ENCODE results near the gene LMBR1. TPM values are rescaled to one million over a fixed set of nuclear protein-coding genes. Genes with fewer than 3 reads are reported as not detected.

LMBR1 gene
- total and polyA plus RNA-seq, 2 of the 4 experiments (the other 2 are of a cell fraction), result 11.9 to 19.9 TPM

DNA sequence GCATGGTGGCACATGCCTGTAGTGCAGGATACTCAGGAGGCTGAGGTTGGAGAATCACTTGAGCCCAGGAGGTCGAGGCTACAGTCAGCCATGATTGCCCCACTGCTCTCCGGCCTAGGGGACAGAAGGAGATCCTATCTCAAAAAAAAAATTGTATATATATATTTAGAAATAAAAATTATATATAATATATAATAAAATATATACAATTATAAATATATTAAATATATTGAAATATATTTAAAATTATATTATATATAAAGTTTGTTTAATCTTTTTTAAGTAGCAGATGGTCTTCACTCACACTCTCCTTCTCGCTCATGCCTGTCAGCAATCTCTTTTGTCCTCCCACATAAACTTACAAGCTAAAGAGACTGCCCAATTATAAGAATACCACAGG lies 58.5 kb downstream of the LMBR1 start:
- peaks cover 2 to 6% of the 10 kb centered on the region in 2 experiments; a peak in 3 of 4 replicates for H3K79me1 ChIP-seq (ENCODE audit: low read depth in 1 of 2, low read length in 2 of 2)
- no peak overlapping the region for H2BK15ac ChIP-seq (ENCODE audit: low read depth, low read length)
- intact Hi-C loops (cut with micrococcal nuclease) (no loop called here), dilution Hi-C loops (cut with HindIII; ENCODE audit: low sequenced_read_pairs, unreplicated experiment) (no loop called here), in situ Hi-C loops (cut with MboI; ENCODE audit: low sequenced_read_pairs) (no loop called here)
- no peak overlapping the region for H3K4ac ChIP-seq (ENCODE audit: low read depth, low read length)
- no peak overlapping the region for H2AK9ac ChIP-seq (replicated peaks; ENCODE audit: low read depth, low read length, poor library complexity)
- H3K36me3 ChIP-seq (ENCODE audit: control insufficient read depth, insufficient read depth, low read length), result peaks cover 4% of the 10 kb centered on the region; the same call in 1 of the 2 replicates
- H3K4me1 ChIP-seq (ENCODE audit: control insufficient read depth, insufficient read depth, low read length), result peaks cover under 1% of the 10 kb centered on the region; the same call in 1 of the 2 replicates
- H3K14ac ChIP-seq (replicated peaks; ENCODE audit: low read depth, low read length), result no peak overlapping the region
- no peak overlapping the region for H2BK5ac ChIP-seq (ENCODE audit: low read depth, low read length, poor library complexity, severe bottlenecking)
- H3K4me3 ChIP-seq (ENCODE audit: insufficient read depth, low read depth, low read length), result no peak overlapping the region
- BruUV-seq (replicated peaks), result no TSS peak
- no peaks in the 10 kb centered on the region for H4K20me1 ChIP-seq (ENCODE audit: insufficient read depth, low read length)
- no peak overlapping the region for H3K4me2 ChIP-seq (ENCODE audit: low read depth, low read length)
- no peak overlapping the region for H2AK5ac ChIP-seq (ENCODE audit: low read depth, low read length)
- no peak for TF ChIP-seq MAZ (IDR thresholded peaks at IDR 0.05; ENCODE audit: borderline replicate concordance, low read depth, low read length)
- TF ChIP-seq NFE2L2 (IDR thresholded peaks at IDR 0.05; ENCODE audit: low read depth, low read length), result no peak
- TF ChIP-seq FOS (IDR thresholded peaks at IDR 0.05; ENCODE audit: low read depth, low read length), result no peak
- TF ChIP-seq, protein P1, sequence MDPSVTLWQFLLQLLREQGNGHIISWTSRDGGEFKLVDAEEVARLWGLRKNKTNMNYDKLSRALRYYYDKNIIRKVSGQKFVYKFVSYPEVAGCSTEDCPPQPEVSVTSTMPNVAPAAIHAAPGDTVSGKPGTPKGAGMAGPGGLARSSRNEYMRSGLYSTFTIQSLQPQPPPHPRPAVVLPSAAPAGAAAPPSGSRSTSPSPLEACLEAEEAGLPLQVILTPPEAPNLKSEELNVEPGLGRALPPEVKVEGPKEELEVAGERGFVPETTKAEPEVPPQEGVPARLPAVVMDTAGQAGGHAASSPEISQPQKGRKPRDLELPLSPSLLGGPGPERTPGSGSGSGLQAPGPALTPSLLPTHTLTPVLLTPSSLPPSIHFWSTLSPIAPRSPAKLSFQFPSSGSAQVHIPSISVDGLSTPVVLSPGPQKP (IDR thresholded peaks at IDR 0.05; ENCODE audit: borderline replicate concordance, low read depth, low read length), result no peak
- TF ChIP-seq MXI1 (IDR thresholded peaks at IDR 0.05; ENCODE audit: borderline replicate concordance, low read depth, low read length), result no peak
- no peak for TF ChIP-seq SMC3 (IDR thresholded peaks at IDR 0.05; ENCODE audit: low read depth, low read length)
- no peak for TF ChIP-seq RAD21 (IDR thresholded peaks at IDR 0.05; ENCODE audit: low read length)
- TF ChIP-seq POLR2A (IDR thresholded peaks at IDR 0.05; ENCODE audit: low read depth, low read length), result no peak
- no peak for TF ChIP-seq MAFK (IDR thresholded peaks at IDR 0.05; ENCODE audit: low read depth, low read length)
- TF ChIP-seq, protein P2, sequence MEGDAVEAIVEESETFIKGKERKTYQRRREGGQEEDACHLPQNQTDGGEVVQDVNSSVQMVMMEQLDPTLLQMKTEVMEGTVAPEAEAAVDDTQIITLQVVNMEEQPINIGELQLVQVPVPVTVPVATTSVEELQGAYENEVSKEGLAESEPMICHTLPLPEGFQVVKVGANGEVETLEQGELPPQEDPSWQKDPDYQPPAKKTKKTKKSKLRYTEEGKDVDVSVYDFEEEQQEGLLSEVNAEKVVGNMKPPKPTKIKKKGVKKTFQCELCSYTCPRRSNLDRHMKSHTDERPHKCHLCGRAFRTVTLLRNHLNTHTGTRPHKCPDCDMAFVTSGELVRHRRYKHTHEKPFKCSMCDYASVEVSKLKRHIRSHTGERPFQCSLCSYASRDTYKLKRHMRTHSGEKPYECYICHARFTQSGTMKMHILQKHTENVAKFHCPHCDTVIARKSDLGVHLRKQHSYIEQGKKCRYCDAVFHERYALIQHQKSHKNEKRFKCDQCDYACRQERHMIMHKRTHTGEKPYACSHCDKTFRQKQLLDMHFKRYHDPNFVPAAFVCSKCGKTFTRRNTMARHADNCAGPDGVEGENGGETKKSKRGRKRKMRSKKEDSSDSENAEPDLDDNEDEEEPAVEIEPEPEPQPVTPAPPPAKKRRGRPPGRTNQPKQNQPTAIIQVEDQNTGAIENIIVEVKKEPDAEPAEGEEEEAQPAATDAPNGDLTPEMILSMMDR (conservative IDR thresholded peaks at IDR 0.05; ENCODE audit: low read depth, low read length), result no peak
- TF ChIP-seq, protein P3, sequence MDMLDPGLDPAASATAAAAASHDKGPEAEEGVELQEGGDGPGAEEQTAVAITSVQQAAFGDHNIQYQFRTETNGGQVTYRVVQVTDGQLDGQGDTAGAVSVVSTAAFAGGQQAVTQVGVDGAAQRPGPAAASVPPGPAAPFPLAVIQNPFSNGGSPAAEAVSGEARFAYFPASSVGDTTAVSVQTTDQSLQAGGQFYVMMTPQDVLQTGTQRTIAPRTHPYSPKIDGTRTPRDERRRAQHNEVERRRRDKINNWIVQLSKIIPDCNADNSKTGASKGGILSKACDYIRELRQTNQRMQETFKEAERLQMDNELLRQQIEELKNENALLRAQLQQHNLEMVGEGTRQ (IDR thresholded peaks at IDR 0.05; ENCODE audit: low read depth, low read length), result no peak
- no peak for TF ChIP-seq RFX5 (IDR thresholded peaks at IDR 0.05; ENCODE audit: low read depth, low read length)
- no peak overlapping the region for H4K91ac ChIP-seq (ENCODE audit: insufficient read depth, low read depth, low read length)
- H3K9me3 ChIP-seq (ENCODE audit: control insufficient read depth, insufficient read depth, low read length), result no peaks in the 10 kb centered on the region
- H3K27me3 ChIP-seq (ENCODE audit: control insufficient read depth, insufficient read depth, low read length), result no peaks in the 10 kb centered on the region
- ChIA-PET POLR2A (ENCODE audit: unreplicated experiment) (no interaction called here), CTCF (no interaction called here)
- no peak overlapping the region for H3K56ac ChIP-seq (ENCODE audit: extremely low read depth, insufficient read depth, low read length)
- ATAC-seq (ENCODE audit: low read depth) (no peak), DNase-seq (no peak)
- H3K23ac ChIP-seq (ENCODE audit: low read depth, low read length), result no peak overlapping the region
- no peaks in the 10 kb centered on the region for H3K9me1 ChIP-seq (ENCODE audit: insufficient read depth, low read length)
- H3K18ac ChIP-seq (ENCODE audit: low read depth, low read length), result no peak overlapping the region
- H2BK120ac ChIP-seq (ENCODE audit: low read depth, low read length), result no peak overlapping the region
- no CpG with 5 or more reads among the region's 3 CpGs for WGBS, 2 experiments (ENCODE audit: extremely low coverage in 2 of 2, insufficient read length in 1 of 2)
- H3K9ac ChIP-seq (ENCODE audit: low read depth, low read length), result no peak overlapping the region
- H4K8ac ChIP-seq (ENCODE audit: low read depth in 2 of 2, low read length in 2 of 2), result no peak overlapping the region
- no peak overlapping the region for H4K5ac ChIP-seq (ENCODE audit: low read depth, low read length)
- no peak overlapping the region for H2BK20ac ChIP-seq (ENCODE audit: low read depth, low read length)
- H3K27ac ChIP-seq (ENCODE audit: insufficient read depth, low read length), result no peak overlapping the region
- no peak overlapping the region for H2AFZ ChIP-seq (replicated peaks; ENCODE audit: low read length, poor library complexity)

Data from IMR-90 (cell line).